ENCODE measurements around the gene FRS3. TPM values are rescaled to one million over a fixed set of nuclear protein-coding genes. Genes with fewer than 3 reads are reported as not detected.
"Not testable (repeated sequence)": the region's sequence is repeated elsewhere in the genome, so short reads cannot be mapped to it uniquely, and the experiment has no call there.

FRS3 gene
- total RNA-seq, 1 experiment from 2014 or later = 3.0 TPM

DNA sequence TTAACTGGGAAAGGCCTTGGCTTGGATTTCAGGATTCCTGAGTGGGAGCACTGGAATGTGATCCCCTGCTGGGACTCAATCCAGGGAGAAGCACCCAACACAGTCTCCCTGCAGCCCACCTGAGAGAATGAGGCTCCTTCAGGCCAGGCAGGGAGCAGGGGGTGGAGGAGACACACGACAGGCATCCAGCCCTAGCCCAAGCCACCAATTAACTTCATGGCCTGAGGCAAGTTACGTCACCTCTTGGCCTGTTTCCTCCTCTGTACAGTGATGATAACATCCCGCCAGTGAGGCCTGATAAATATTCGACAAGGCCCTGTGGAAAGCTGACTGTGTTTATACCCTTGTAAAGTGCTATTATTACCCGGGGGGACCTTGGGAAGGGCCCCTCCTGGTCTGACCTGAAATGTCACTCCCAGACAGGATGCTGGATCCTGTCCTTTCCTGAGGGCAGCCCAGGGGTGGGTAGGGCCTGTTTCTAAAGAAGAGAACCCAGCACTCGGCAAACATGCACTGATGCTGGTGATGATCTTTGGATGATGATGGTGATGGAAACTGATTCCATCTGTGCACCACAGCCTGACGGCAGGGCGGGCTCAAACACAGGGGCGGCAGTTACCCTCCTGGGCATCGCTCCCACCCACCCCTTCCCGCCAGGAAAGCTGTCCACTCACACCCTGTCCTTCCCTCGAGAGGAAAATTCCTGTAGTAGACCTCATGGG lies 12.4 kb downstream of the FRS3 start:
- Histone ChIP-seq H3K4me3 (ENCODE audit: low read depth in 2 of 2, low read length in 2 of 2) (no peak overlapping the region), H3K4me1 (ENCODE audit: control insufficient read depth, insufficient read depth, low read length) (peaks cover 8% of the 10 kb centered on the region), H3K36me3 (ENCODE audit: control insufficient read depth, insufficient read depth, low read length) (no peaks in the 10 kb centered on the region), H3K9me3 (ENCODE audit: control insufficient read depth, insufficient read depth, low read depth, low read length) (no peaks in the 10 kb centered on the region), H3K27me3 (ENCODE audit: control insufficient read depth, insufficient read depth, low read length) (no peaks in the 10 kb centered on the region), H3K27ac (ENCODE audit: low read length) (no peak overlapping the region)
- ChIA-PET CTCF (no interaction called here), POLR2A (interaction anchor here (0.6 kb wide), 1 partner anchor 26 kb away, joined by 4 read pairs; no protein-coding TSS in a partner anchor)
- DNase-seq (ENCODE audit: low read depth, low spot score) = no peak
- peak; percentile 74 for ATAC-seq
- TF ChIP-seq, protein P1, sequence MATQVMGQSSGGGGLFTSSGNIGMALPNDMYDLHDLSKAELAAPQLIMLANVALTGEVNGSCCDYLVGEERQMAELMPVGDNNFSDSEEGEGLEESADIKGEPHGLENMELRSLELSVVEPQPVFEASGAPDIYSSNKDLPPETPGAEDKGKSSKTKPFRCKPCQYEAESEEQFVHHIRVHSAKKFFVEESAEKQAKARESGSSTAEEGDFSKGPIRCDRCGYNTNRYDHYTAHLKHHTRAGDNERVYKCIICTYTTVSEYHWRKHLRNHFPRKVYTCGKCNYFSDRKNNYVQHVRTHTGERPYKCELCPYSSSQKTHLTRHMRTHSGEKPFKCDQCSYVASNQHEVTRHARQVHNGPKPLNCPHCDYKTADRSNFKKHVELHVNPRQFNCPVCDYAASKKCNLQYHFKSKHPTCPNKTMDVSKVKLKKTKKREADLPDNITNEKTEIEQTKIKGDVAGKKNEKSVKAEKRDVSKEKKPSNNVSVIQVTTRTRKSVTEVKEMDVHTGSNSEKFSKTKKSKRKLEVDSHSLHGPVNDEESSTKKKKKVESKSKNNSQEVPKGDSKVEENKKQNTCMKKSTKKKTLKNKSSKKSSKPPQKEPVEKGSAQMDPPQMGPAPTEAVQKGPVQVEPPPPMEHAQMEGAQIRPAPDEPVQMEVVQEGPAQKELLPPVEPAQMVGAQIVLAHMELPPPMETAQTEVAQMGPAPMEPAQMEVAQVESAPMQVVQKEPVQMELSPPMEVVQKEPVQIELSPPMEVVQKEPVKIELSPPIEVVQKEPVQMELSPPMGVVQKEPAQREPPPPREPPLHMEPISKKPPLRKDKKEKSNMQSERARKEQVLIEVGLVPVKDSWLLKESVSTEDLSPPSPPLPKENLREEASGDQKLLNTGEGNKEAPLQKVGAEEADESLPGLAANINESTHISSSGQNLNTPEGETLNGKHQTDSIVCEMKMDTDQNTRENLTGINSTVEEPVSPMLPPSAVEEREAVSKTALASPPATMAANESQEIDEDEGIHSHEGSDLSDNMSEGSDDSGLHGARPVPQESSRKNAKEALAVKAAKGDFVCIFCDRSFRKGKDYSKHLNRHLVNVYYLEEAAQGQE (IDR thresholded peaks at IDR 0.05; ENCODE audit: insufficient read depth in 1 of 2, low read depth in 2 of 2, low read length in 1 of 2) = no peak
- TF ChIP-seq SIN3A (IDR thresholded peaks at IDR 0.05; ENCODE audit: borderline replicate concordance, insufficient read depth, low read depth, low read length) (no peak), POLR2AphosphoS5 (IDR thresholded peaks at IDR 0.05; ENCODE audit: low read depth, low read length) (no peak), TCF7L2 (IDR thresholded peaks at IDR 0.05; ENCODE audit: low read depth, low read length) (no peak)
- TF ChIP-seq, protein P2, sequence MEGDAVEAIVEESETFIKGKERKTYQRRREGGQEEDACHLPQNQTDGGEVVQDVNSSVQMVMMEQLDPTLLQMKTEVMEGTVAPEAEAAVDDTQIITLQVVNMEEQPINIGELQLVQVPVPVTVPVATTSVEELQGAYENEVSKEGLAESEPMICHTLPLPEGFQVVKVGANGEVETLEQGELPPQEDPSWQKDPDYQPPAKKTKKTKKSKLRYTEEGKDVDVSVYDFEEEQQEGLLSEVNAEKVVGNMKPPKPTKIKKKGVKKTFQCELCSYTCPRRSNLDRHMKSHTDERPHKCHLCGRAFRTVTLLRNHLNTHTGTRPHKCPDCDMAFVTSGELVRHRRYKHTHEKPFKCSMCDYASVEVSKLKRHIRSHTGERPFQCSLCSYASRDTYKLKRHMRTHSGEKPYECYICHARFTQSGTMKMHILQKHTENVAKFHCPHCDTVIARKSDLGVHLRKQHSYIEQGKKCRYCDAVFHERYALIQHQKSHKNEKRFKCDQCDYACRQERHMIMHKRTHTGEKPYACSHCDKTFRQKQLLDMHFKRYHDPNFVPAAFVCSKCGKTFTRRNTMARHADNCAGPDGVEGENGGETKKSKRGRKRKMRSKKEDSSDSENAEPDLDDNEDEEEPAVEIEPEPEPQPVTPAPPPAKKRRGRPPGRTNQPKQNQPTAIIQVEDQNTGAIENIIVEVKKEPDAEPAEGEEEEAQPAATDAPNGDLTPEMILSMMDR (IDR thresholded peaks at IDR 0.05) = no peak
- BruUV-seq (replicated peaks) = no TSS peak
- in situ Hi-C loops (cut with HindIII; ENCODE audit: low pct_unique_long_range_greater_than_20kb, low sequenced_read_pairs) (no loop called here), intact Hi-C loops (cut with micrococcal nuclease; ENCODE audit: unreplicated experiment) (no loop called here)

DNA sequence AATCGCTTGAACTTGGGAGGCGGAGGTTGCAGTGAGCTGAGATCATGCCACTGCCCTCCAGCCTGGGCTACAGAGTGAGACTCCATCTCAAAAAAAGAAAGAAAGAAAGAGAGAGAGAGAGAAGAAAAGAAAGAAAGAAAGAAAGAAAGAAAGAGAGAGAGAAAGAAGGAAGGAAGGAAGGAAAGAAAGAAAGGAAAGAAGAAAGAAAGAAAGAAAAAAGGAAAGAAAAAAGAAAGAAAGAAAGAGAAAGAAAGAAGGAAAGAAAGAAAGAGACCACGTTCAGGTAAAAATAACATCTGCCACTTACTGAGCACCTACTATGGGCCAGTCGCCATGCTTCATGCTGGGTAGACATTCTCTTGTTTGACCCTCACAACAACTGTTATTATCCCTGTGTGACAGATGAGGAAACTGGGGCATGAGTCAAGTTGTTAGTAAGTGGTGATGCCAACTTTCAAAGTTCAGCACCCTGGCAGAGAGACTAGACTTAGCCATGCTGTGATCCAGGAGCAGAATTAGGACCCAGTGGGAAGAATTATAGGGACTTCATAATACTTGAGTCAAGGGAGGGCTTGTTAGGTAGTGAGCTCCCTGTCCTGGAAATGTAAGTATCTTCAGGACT lies 13.5 kb downstream of the FRS3 start:
- ATAC-seq; DNase-seq (ENCODE audit: low read depth, low spot score); in situ Hi-C loops (cut with HindIII; ENCODE audit: low pct_unique_long_range_greater_than_20kb, low sequenced_read_pairs); BruUV-seq (replicated peaks); POLR2A ChIA-PET; H3K36me3 ChIP-seq (ENCODE audit: control insufficient read depth, insufficient read depth, low read length); H3K4me1 ChIP-seq (ENCODE audit: control insufficient read depth, insufficient read depth, low read length); H3K4me3 ChIP-seq (ENCODE audit: low read depth in 2 of 2, low read length in 2 of 2); H3K27me3 ChIP-seq (ENCODE audit: control insufficient read depth, insufficient read depth, low read length); H3K27ac ChIP-seq (ENCODE audit: low read length); CTCF ChIA-PET; intact Hi-C loops (cut with micrococcal nuclease; ENCODE audit: unreplicated experiment); H3K9me3 ChIP-seq (ENCODE audit: control insufficient read depth, insufficient read depth, low read depth, low read length): not testable (repeated sequence)

DNA sequence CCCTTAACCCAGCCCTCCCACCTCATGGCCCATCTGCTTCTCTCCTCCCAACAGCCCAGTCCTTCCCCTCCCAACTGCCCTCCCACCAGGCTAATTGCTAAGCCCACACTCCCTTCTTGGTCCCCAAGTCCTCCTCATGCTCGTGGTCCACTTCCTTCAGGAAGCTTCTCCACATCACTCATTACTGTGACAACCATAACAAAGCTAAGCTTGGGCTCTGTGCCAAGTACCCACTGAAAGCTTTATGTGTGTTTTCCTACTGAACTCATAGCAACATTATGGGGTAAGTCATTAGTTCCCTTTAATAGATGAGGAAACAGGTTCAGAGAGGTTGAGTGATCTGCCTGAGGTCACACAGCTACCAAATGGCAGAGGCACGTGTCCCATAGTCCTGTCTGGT lies 16.2 kb downstream of the FRS3 start:
- Histone ChIP-seq H3K9me3 (ENCODE audit: control insufficient read depth, insufficient read depth, low read depth, low read length) (no peaks in the 10 kb centered on the region), H3K27me3 (ENCODE audit: control insufficient read depth, insufficient read depth, low read length) (no peaks in the 10 kb centered on the region), H3K4me3 (ENCODE audit: low read depth in 2 of 2, low read length in 2 of 2) (no peak overlapping the region), H3K27ac (ENCODE audit: low read length) (no peak overlapping the region), H3K4me1 (ENCODE audit: control insufficient read depth, insufficient read depth, low read length) (peaks cover 8% of the 10 kb centered on the region), H3K36me3 (ENCODE audit: control insufficient read depth, insufficient read depth, low read length) (no peaks in the 10 kb centered on the region)
- ChIA-PET POLR2A (no interaction called here), CTCF (interaction anchor here (0.7 kb wide), 1 partner anchor 14 kb away, joined by 5 read pairs; no protein-coding TSS in a partner anchor)
- no TSS peak for BruUV-seq (replicated peaks)
- TF ChIP-seq POLR2AphosphoS5 (IDR thresholded peaks at IDR 0.05; ENCODE audit: low read depth, low read length) (no peak), TCF7L2 (IDR thresholded peaks at IDR 0.05; ENCODE audit: low read depth, low read length) (no peak), SIN3A (IDR thresholded peaks at IDR 0.05; ENCODE audit: borderline replicate concordance, insufficient read depth, low read depth, low read length) (no peak)
- TF ChIP-seq, protein P1 (IDR thresholded peaks at IDR 0.05; ENCODE audit: insufficient read depth in 1 of 2, low read depth in 2 of 2, low read length in 1 of 2) = no peak
- TF ChIP-seq, protein P2 (IDR thresholded peaks at IDR 0.05) = no peak
- DNase-seq (ENCODE audit: low read depth, low spot score) (no peak), ATAC-seq (no peak)
- intact Hi-C loops (cut with micrococcal nuclease; ENCODE audit: unreplicated experiment) (no loop called here), in situ Hi-C loops (cut with HindIII; ENCODE audit: low pct_unique_long_range_greater_than_20kb, low sequenced_read_pairs) (no loop called here)
